NB4 (cell line): ENCODE results near the gene MAP3K15.

Experiments
- CTCF ChIP-seq: IDR thresholded peaks from one replicate; pipeline ENCODE4 v1.5.1; 2012; ENCODE audit warnings: low read depth, low read length
- POLR2A ChIP-seq: IDR thresholded peaks from 2 replicates; pipeline ENCODE4 v1.6.1; 2011; ENCODE audit warnings: mild to moderate bottlenecking; ENCODE audit not compliant: insufficient read length; ENCODE audit errors: extremely low read depth

- TF ChIP-seq POLR2A: no peak
- no peak for TF ChIP-seq CTCF
Observed at GRCh38 chrX:19332983-19333382, 182.3 kb downstream of the MAP3K15 start.
